Measurements from ENCODE around the gene RAB11FIP2. TPM values are rescaled to one million over a fixed set of nuclear protein-coding genes. Genes with fewer than 3 reads are reported as not detected.

Gene RAB11FIP2
- total RNA-seq, 1 experiment from 2014 or later, result 18.5 TPM

DNA sequence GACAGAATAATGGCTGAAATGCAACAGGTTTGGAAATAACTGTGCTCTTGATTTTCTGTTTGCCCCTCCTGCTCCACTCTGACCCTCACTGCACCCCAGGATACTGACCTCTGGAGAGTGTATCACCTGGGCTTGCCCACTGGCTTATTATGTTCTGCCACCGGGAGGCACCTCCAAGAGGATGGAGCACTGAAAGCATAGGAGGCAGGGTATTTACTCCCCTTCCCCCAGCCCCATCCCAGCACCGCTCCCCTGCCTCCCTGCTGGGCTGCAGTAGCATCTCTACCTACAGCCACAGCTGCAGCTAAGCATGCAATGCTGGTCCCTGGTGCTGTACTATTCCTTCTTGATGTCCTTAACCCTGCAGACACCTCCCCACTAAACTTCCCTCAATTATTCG, 26.4 kb downstream of the RAB11FIP2 start:
- no peaks in the 10 kb centered on the region for H3K36me3 ChIP-seq (ENCODE audit: insufficient read depth, low read length, poor library complexity, severe bottlenecking)
- H3K27me3 ChIP-seq (replicated peaks; ENCODE audit: insufficient read depth, low read depth, low read length, poor library complexity), result no peaks in the 10 kb centered on the region
- no peak for DNase-seq (ENCODE audit: low spot score)
- H3K4me1 ChIP-seq (ENCODE audit: insufficient read depth, low read length, poor library complexity, severe bottlenecking), result no peaks in the 10 kb centered on the region
- POLR2A ChIA-PET (ENCODE audit: low non-redundant PET), result no interaction called here
- intact Hi-C loops (cut with micrococcal nuclease; ENCODE audit: unreplicated experiment), result no loop called here
- no peak overlapping the region for H3K27ac ChIP-seq (ENCODE audit: low read depth, low read length, poor library complexity, severe bottlenecking)
- H3K4me3 ChIP-seq (ENCODE audit: low read depth, low read length, poor library complexity, severe bottlenecking), result no peak overlapping the region
- no peaks in the 10 kb centered on the region for H3K9me3 ChIP-seq (ENCODE audit: low read depth, low read length, poor library complexity, severe bottlenecking)
- no peak for TF ChIP-seq EZH2 (IDR thresholded peaks at IDR 0.05; ENCODE audit: borderline replicate concordance, low read depth, low read length, poor library complexity, severe bottlenecking)
- TF ChIP-seq, protein P1, sequence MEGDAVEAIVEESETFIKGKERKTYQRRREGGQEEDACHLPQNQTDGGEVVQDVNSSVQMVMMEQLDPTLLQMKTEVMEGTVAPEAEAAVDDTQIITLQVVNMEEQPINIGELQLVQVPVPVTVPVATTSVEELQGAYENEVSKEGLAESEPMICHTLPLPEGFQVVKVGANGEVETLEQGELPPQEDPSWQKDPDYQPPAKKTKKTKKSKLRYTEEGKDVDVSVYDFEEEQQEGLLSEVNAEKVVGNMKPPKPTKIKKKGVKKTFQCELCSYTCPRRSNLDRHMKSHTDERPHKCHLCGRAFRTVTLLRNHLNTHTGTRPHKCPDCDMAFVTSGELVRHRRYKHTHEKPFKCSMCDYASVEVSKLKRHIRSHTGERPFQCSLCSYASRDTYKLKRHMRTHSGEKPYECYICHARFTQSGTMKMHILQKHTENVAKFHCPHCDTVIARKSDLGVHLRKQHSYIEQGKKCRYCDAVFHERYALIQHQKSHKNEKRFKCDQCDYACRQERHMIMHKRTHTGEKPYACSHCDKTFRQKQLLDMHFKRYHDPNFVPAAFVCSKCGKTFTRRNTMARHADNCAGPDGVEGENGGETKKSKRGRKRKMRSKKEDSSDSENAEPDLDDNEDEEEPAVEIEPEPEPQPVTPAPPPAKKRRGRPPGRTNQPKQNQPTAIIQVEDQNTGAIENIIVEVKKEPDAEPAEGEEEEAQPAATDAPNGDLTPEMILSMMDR (conservative IDR thresholded peaks at IDR 0.05; ENCODE audit: low read depth, low read length), result no peak
- no TSS peak for BruUV-seq (replicated peaks)
- CTCF ChIA-PET, result no interaction called here

DNA sequence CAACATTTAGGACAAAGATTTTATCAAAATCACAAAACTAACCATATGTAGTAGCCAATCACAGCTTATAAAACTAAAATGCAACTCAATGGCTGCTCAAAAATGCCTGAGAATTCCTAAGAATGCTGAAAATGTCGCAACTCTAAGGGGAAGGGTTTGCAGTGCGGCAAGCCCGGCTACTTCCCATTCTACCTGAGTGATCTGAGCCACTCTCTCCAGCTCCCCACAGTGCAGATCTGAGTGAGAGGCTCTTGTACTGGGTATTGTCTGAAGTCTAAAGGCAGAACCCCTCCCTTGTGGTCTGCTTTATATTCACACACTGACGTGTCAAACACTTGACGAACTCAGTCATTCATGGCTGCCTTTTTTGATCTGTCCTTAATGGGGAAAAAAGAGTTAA, 28.9 kb downstream of the RAB11FIP2 start:
- ChIA-PET CTCF (no interaction called here), POLR2A (ENCODE audit: low non-redundant PET) (no interaction called here)
- H3K27me3 ChIP-seq (replicated peaks; ENCODE audit: insufficient read depth, low read depth, low read length, poor library complexity), result no peaks in the 10 kb centered on the region
- H3K36me3 ChIP-seq (ENCODE audit: insufficient read depth, low read length, poor library complexity, severe bottlenecking), result no peaks in the 10 kb centered on the region
- no peak overlapping the region for H3K4me3 ChIP-seq (ENCODE audit: low read depth, low read length, poor library complexity, severe bottlenecking)
- no peak for DNase-seq (ENCODE audit: low spot score)
- H3K27ac ChIP-seq (ENCODE audit: low read depth, low read length, poor library complexity, severe bottlenecking), result no peak overlapping the region
- H3K9me3 ChIP-seq (ENCODE audit: low read depth, low read length, poor library complexity, severe bottlenecking), result no peaks in the 10 kb centered on the region
- no peaks in the 10 kb centered on the region for H3K4me1 ChIP-seq (ENCODE audit: insufficient read depth, low read length, poor library complexity, severe bottlenecking)
- TF ChIP-seq, protein P1 (conservative IDR thresholded peaks at IDR 0.05; ENCODE audit: low read depth, low read length), result no peak
- TF ChIP-seq EZH2 (IDR thresholded peaks at IDR 0.05; ENCODE audit: borderline replicate concordance, low read depth, low read length, poor library complexity, severe bottlenecking), result no peak
- intact Hi-C loops (cut with micrococcal nuclease; ENCODE audit: unreplicated experiment), result no loop called here
- BruUV-seq (replicated peaks), result no TSS peak

DNA sequence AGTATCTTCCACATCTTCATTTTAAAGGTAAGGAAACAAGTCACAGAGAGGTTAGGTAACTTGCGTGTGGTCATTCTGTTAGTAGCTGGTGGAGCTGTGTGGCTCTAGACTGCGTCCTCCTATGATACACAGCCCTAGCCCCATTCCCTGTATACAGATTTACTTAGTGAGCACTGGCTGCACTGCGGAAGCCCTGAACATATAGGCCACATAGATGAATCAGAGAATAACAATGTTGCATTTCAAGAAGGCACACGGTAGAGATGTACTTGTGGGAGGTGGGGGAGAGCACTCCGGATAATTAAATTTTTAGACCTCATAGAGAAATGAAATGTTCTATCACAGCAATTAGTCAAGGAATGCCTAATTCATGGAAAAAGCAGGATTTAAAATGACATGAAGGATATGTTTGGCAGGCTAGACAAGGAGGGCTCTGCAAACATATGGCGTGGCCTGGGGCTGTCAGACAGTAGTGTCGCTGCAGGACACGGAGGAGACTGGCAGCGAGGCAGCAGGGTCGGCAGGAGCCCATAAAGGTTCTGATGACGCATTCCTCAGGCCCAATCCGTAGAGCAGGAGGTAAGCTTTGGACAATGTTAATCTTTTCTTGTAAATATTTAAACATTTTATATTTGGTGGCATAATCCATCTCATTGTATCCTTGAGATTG, 29.5 kb downstream of the RAB11FIP2 start:
- Histone ChIP-seq H3K4me3 (ENCODE audit: low read depth, low read length, poor library complexity, severe bottlenecking) (no peak overlapping the region), H3K27me3 (replicated peaks; ENCODE audit: insufficient read depth, low read depth, low read length, poor library complexity) (no peaks in the 10 kb centered on the region), H3K9me3 (ENCODE audit: low read depth, low read length, poor library complexity, severe bottlenecking) (no peaks in the 10 kb centered on the region), H3K36me3 (ENCODE audit: insufficient read depth, low read length, poor library complexity, severe bottlenecking) (no peaks in the 10 kb centered on the region), H3K27ac (ENCODE audit: low read depth, low read length, poor library complexity, severe bottlenecking) (no peak overlapping the region), H3K4me1 (ENCODE audit: insufficient read depth, low read length, poor library complexity, severe bottlenecking) (no peaks in the 10 kb centered on the region)
- no peak for DNase-seq (ENCODE audit: low spot score)
- POLR2A ChIA-PET (ENCODE audit: low non-redundant PET), result no interaction called here
- CTCF ChIA-PET, result no interaction called here
- TF ChIP-seq EZH2 (IDR thresholded peaks at IDR 0.05; ENCODE audit: borderline replicate concordance, low read depth, low read length, poor library complexity, severe bottlenecking), result no peak
- TF ChIP-seq, protein P1 (conservative IDR thresholded peaks at IDR 0.05; ENCODE audit: low read depth, low read length), result no peak
- intact Hi-C loops (cut with micrococcal nuclease; ENCODE audit: unreplicated experiment), result no loop called here
- no TSS peak for BruUV-seq (replicated peaks)

Measured in A673 (cell line).